Measurements from ENCODE around the gene PITPNC1. TPM values are rescaled to one million over a fixed set of nuclear protein-coding genes. Genes with fewer than 3 reads are reported as not detected.

Gene PITPNC1
- total RNA-seq, 1 experiment from 2014 or later, result 23.1 TPM

DNA sequence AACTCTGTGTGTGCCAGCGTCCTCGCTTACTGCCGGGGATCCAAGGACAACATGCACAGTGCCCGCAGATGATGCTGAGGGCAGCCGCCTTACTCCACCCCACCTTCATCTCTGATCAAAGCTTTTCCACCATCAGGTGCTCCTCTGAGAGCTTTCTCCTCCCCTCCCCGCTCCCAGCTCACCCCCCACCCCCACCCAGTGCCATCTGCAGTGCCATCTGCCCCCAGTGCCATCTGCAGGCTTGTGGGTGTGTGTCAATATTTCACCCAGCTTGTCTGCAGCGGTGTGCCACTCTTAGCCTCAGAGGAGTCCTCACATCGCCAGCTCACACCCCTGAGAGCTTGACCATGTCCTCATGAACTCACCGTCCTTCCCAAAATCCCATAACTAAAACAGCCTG is 242.5 kb downstream of the PITPNC1 start:
- intact Hi-C loops (cut with micrococcal nuclease), result no loop called here
- Histone ChIP-seq H3K4me2 (ENCODE audit: low read length) (no peak overlapping the region), H3K27ac (ENCODE audit: low read length) (no peak overlapping the region), H3K9ac (ENCODE audit: low read length) (no peak overlapping the region), H2AFZ (ENCODE audit: low read length) (no peak overlapping the region), H3K4me1 (ENCODE audit: insufficient read depth, low read length) (no peaks in the 10 kb centered on the region), H3F3A (ENCODE audit: low read length, unreplicated experiment) (no peaks in the 10 kb centered on the region), H3K27me3 (ENCODE audit: low read length) (no peaks in the 10 kb centered on the region), H3K79me2 (ENCODE audit: low read length) (no peaks in the 10 kb centered on the region), H3K36me3 (ENCODE audit: low read depth, low read length) (no peaks in the 10 kb centered on the region), H3K9me2 (replicated peaks; ENCODE audit: low read length) (no peaks in the 10 kb centered on the region), H3K9me3 (ENCODE audit: low read length) (no peaks in the 10 kb centered on the region), H3K4me3 (ENCODE audit: low read length) (no peak overlapping the region), H4K20me1 (ENCODE audit: low read length) (no peaks in the 10 kb centered on the region)
- ChIA-PET POLR2A (ENCODE audit: unreplicated experiment) (interaction anchor here (0.6 kb wide), 1 partner anchor 10 kb away, joined by 6 read pairs; no protein-coding TSS in a partner anchor), CTCF (no interaction called here)
- TF ChIP-seq EZH2 (IDR thresholded peaks at IDR 0.05; ENCODE audit: low read length, unreplicated experiment) (no peak), EZH2phosphoT487 (IDR thresholded peaks at IDR 0.05; ENCODE audit: borderline replicate concordance, low read length) (no peak)
- TF ChIP-seq, protein P1, sequence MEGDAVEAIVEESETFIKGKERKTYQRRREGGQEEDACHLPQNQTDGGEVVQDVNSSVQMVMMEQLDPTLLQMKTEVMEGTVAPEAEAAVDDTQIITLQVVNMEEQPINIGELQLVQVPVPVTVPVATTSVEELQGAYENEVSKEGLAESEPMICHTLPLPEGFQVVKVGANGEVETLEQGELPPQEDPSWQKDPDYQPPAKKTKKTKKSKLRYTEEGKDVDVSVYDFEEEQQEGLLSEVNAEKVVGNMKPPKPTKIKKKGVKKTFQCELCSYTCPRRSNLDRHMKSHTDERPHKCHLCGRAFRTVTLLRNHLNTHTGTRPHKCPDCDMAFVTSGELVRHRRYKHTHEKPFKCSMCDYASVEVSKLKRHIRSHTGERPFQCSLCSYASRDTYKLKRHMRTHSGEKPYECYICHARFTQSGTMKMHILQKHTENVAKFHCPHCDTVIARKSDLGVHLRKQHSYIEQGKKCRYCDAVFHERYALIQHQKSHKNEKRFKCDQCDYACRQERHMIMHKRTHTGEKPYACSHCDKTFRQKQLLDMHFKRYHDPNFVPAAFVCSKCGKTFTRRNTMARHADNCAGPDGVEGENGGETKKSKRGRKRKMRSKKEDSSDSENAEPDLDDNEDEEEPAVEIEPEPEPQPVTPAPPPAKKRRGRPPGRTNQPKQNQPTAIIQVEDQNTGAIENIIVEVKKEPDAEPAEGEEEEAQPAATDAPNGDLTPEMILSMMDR (conservative IDR thresholded peaks at IDR 0.05; ENCODE audit: low read depth, low read length), result no peak
- no TSS peak for BruUV-seq (replicated peaks)
- no peak for ATAC-seq
- DNase-seq, result no peak

DNA sequence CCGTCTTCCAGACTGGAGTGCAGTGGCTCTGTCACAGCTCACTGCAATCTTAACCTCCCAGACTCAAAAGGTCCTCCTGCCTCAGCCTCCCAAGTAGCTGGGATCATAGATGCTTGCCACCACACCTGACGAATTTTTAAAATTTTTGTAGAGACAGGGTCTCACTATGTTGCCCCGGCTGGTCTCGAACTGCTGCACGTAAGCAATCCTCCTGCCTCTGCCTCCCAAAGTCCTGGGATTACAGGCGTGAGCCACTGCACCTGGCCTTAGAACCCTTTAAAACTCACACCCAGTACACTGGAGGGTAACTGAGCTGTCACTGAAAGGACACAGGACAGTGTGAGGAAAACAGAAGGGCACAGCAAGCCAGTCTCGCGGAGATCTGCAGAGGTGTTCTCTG is 243.0 kb downstream of the PITPNC1 start:
- no peak overlapping the region for H3K4me2 ChIP-seq (ENCODE audit: low read length)
- no peaks in the 10 kb centered on the region for H3K79me2 ChIP-seq (ENCODE audit: low read length)
- H3K4me1 ChIP-seq (ENCODE audit: insufficient read depth, low read length), result no peaks in the 10 kb centered on the region
- H3K4me3 ChIP-seq (ENCODE audit: low read length), result no peak overlapping the region
- no peaks in the 10 kb centered on the region for H3K9me3 ChIP-seq (ENCODE audit: low read length)
- ChIA-PET POLR2A (ENCODE audit: unreplicated experiment) (interaction anchor here (0.6 kb wide), 1 partner anchor 9 kb away, joined by 6 read pairs; no protein-coding TSS in a partner anchor), CTCF (no interaction called here)
- no peaks in the 10 kb centered on the region for H3K27me3 ChIP-seq (ENCODE audit: low read length)
- DNase-seq (no peak), ATAC-seq (no peak)
- no peaks in the 10 kb centered on the region for H3K9me2 ChIP-seq (replicated peaks; ENCODE audit: low read length)
- H2AFZ ChIP-seq (ENCODE audit: low read length), result no peak overlapping the region
- TF ChIP-seq, protein P1 (conservative IDR thresholded peaks at IDR 0.05; ENCODE audit: low read depth, low read length), result no peak
- TF ChIP-seq EZH2phosphoT487 (IDR thresholded peaks at IDR 0.05; ENCODE audit: borderline replicate concordance, low read length) (no peak), EZH2 (IDR thresholded peaks at IDR 0.05; ENCODE audit: low read length, unreplicated experiment) (no peak)
- no peak overlapping the region for H3K27ac ChIP-seq (ENCODE audit: low read length)
- no peaks in the 10 kb centered on the region for H3K36me3 ChIP-seq (ENCODE audit: low read depth, low read length)
- no peaks in the 10 kb centered on the region for H3F3A ChIP-seq (ENCODE audit: low read length, unreplicated experiment)
- intact Hi-C loops (cut with micrococcal nuclease), result no loop called here
- H3K9ac ChIP-seq (ENCODE audit: low read length), result no peak overlapping the region
- no TSS peak for BruUV-seq (replicated peaks)
- no peaks in the 10 kb centered on the region for H4K20me1 ChIP-seq (ENCODE audit: low read length)

DNA sequence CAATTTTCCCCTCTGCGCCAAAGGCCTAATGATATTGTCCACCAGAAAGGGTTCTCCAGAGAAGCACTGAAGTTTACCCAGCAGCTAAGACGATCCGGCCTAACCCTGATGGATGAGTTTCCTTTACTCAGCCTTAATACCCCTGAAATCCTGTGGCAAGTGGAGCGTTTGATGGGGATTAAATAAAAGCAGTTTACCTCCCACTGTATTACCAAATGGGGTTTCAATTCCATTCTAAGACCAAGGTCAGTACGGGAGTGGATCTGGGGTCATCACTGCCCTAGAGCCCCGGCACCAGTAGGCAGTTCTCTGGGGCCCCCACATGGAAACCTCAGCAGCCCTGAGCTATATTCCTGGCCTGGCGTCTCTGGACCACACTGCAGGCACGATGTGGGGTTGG is 243.6 kb downstream of the PITPNC1 start:
- BruUV-seq (replicated peaks), result no TSS peak
- POLR2A ChIA-PET (ENCODE audit: unreplicated experiment), result no interaction called here
- Histone ChIP-seq H3K4me2 (ENCODE audit: low read length) (no peak overlapping the region), H3F3A (ENCODE audit: low read length, unreplicated experiment) (no peaks in the 10 kb centered on the region), H4K20me1 (ENCODE audit: low read length) (no peaks in the 10 kb centered on the region), H3K4me3 (ENCODE audit: low read length) (no peak overlapping the region), H2AFZ (ENCODE audit: low read length) (no peak overlapping the region), H3K27me3 (ENCODE audit: low read length) (no peaks in the 10 kb centered on the region), H3K9ac (ENCODE audit: low read length) (no peak overlapping the region), H3K9me3 (ENCODE audit: low read length) (no peaks in the 10 kb centered on the region), H3K36me3 (ENCODE audit: low read depth, low read length) (no peaks in the 10 kb centered on the region), H3K27ac (ENCODE audit: low read length) (no peak overlapping the region), H3K79me2 (ENCODE audit: low read length) (no peaks in the 10 kb centered on the region), H3K4me1 (ENCODE audit: insufficient read depth, low read length) (no peaks in the 10 kb centered on the region), H3K9me2 (replicated peaks; ENCODE audit: low read length) (no peaks in the 10 kb centered on the region)
- CTCF ChIA-PET, result no interaction called here
- TF ChIP-seq EZH2phosphoT487 (IDR thresholded peaks at IDR 0.05; ENCODE audit: borderline replicate concordance, low read length) (no peak), EZH2 (IDR thresholded peaks at IDR 0.05; ENCODE audit: low read length, unreplicated experiment) (no peak)
- TF ChIP-seq, protein P1 (conservative IDR thresholded peaks at IDR 0.05; ENCODE audit: low read depth, low read length), result no peak
- no peak for DNase-seq
- ATAC-seq, result no peak
- intact Hi-C loops (cut with micrococcal nuclease), result no loop called here

Data from PC-3 (cell line).